Kasumi-1 (cell line): ENCODE results near the gene MUC3A.

Experiments
- DNase-seq, 2 experiments: peaks; one replicate each; lab custom pipeline; 2025; lab: John Stamatoyannopoulos, UW

Gene MUC3A

GRCh38 chr7:100944138-100944537 is 5.2 kb upstream of the MUC3A start:
- DNase-seq, result no peak

- DNase-seq, result no peak
These were observed 3.2 kb upstream of the MUC3A start for GRCh38 chr7:100946111-100946510.

GRCh38 chr7:100946766-100947365 is 2.5 kb upstream of the MUC3A start:
- no peak for DNase-seq

GRCh38 chr7:100947792-100948191 is 1.5 kb upstream of the MUC3A start:
- no peak for DNase-seq

- no peak for DNase-seq
These were observed 654 bp downstream of the MUC3A start for GRCh38 chr7:100949933-100950443.

- no peak for DNase-seq
These were observed 1.8 kb downstream of the MUC3A start for GRCh38 chr7:100951172-100951571.

- DNase-seq, result no peak
These were observed 2.7 kb downstream of the MUC3A start for GRCh38 chr7:100951888-100952560.

GRCh38 chr7:100952641-100953040 is 3.3 kb downstream of the MUC3A start:
- DNase-seq, result no peak

GRCh38 chr7:100957832-100958421 is 8.6 kb downstream of the MUC3A start:
- DNase-seq, result no peak

- no peak for DNase-seq
These were observed 10.6 kb downstream of the MUC3A start for GRCh38 chr7:100959894-100960293.

GRCh38 chr7:100962537-100962936 is 13.2 kb downstream of the MUC3A start:
- no peak for DNase-seq

GRCh38 chr7:100963386-100963785 is 14.1 kb downstream of the MUC3A start:
- DNase-seq, result no peak

- DNase-seq, result no peak
These were observed 14.5 kb downstream of the MUC3A start for GRCh38 chr7:100963874-100964273.

- DNase-seq, result no peak
These were observed 15.3 kb downstream of the MUC3A start for GRCh38 chr7:100964630-100965029.

- DNase-seq, result no peak
These were observed 15.8 kb downstream of the MUC3A start for GRCh38 chr7:100965045-100965722.

GRCh38 chr7:100965723-100966541 is 16.6 kb downstream of the MUC3A start:
- no peak for DNase-seq

GRCh38 chr7:100966542-100967291 is 17.4 kb downstream of the MUC3A start:
- no peak for DNase-seq

GRCh38 chr7:100967292-100967863 is 18.0 kb downstream of the MUC3A start:
- DNase-seq, result no peak

- no peak for DNase-seq
These were observed 18.7 kb downstream of the MUC3A start for GRCh38 chr7:100968031-100968430.

GRCh38 chr7:100968650-100969049 is 19.3 kb downstream of the MUC3A start:
- no peak for DNase-seq
